Naive B cell (primary cell): ENCODE results near the gene DMWD. TPM values are rescaled to one million over a fixed set of nuclear protein-coding genes. Genes with fewer than 3 reads are reported as not detected.
"Not testable (repeated sequence)": the region's sequence is repeated elsewhere in the genome, so short reads cannot be mapped to it uniquely, and the experiment has no call there.

Source experiments
- ATAC-seq, 2 donors: fragments of 150-1000 bp; cut with Tn5 transposase; 2 replicates each; pipeline ENCODE4 v1.10.0; 2021; ENCODE audit warnings: low read depth in 2 of 2, mild to moderate bottlenecking in 2 of 2, moderate library complexity in 2 of 2
- DNase-seq: peaks from one replicate; pipeline ENCODE4 v3.0.0; 2022
- H3K27ac Mint-ChIP-seq, 6 donors: one replicate each; pipeline ENCODE4 v1.8.0; 2020 to 2022; ENCODE audit warnings: mild to moderate bottlenecking in 6 of 6, mixed read lengths in 6 of 6, moderate library complexity in 5 of 6, inconsistent platforms in 2 of 6
- H3K27me3 Mint-ChIP-seq, 3 donors: one replicate each; pipeline ENCODE4 v1.8.0; 2021 to 2022; ENCODE audit warnings: mixed read lengths in 3 of 3, mild to moderate bottlenecking in 1 of 3
- H3K36me3 Mint-ChIP-seq, 2 donors: one replicate each; pipeline ENCODE4 v1.8.0; 2020 to 2022; ENCODE audit warnings: mixed read lengths in 2 of 2, inconsistent platforms in 1 of 2, mild to moderate bottlenecking in 1 of 2
- H3K4me1 Mint-ChIP-seq, 3 donors: one replicate each; pipeline ENCODE4 v1.8.0; 2020 to 2022; ENCODE audit warnings: mixed read lengths in 3 of 3, inconsistent platforms in 1 of 3, mild to moderate bottlenecking in 1 of 3, moderate library complexity in 1 of 3
- H3K4me3 Mint-ChIP-seq, 8 donors: one replicate each; pipeline ENCODE4 v1.8.0; 2020 to 2022; ENCODE audit warnings: mild to moderate bottlenecking in 8 of 8, mixed read lengths in 8 of 8, moderate library complexity in 8 of 8, inconsistent platforms in 2 of 8
- H3K9me3 Mint-ChIP-seq, 7 donors: one replicate each; pipeline ENCODE4 v1.8.0; 2020 to 2022; ENCODE audit warnings: mixed read lengths in 7 of 7, mild to moderate bottlenecking in 5 of 7, inconsistent platforms in 2 of 7, moderate library complexity in 1 of 7
- polyA plus RNA-seq, 6 donors: library from polyadenylated mRNA; unstranded; fragments of 300-500 nt; fragmentation: Illumina TruSeq; gene quantifications; one replicate each; pipeline ENCODE4 v1.2.3, GENCODE V29; 2021; ENCODE audit warnings: low read depth in 6 of 6

Gene DMWD
- polyA plus RNA-seq, 6 donors from 2014 or later = 13.4 to 28.1 (median 22.1) TPM

DNA sequence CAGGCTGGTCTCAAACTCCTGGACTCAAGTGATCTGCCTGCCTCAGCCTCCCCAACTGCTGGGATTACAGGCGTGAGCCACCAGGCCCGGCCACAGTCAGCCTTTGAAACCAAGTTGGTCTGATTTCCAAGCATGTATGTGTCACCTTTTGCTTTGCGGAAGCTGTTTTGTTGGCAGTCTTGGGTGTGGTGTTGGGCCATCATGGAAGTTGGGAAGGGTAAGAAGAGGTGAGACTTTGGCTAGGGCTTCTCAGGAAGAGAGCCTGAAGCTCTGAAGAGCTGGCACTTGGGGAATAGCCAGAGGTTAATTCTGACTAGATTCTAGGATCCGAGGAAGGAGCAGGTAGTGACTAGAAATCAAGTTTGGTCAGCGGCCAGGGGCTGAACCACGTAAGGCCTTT lies 19.7 kb upstream of the DMWD start:
- Mint-ChIP-seq H3K36me3 (no peaks in the 10 kb centered on the region), H3K27ac (no peak overlapping the region), H3K4me3 (no peak overlapping the region), H3K9me3 (no peaks in the 10 kb centered on the region), H3K27me3 (peaks cover 0 to 31% (median 4%) of the 10 kb centered on the region in 3 donors), H3K4me1 (peaks cover 0 to 11% (median 7%) of the 10 kb centered on the region in 3 donors)
- ATAC-seq (no peak), DNase-seq (no peak)

GRCh38 chr19:45809643-45810159 lies 17.1 kb upstream of the DMWD start:
- peaks cover 0 to 10% (median 7%) of the 10 kb centered on the region in 3 donors for H3K4me1 Mint-ChIP-seq
- no peaks in the 10 kb centered on the region for H3K9me3 Mint-ChIP-seq
- H3K27me3 Mint-ChIP-seq = peaks cover 0 to 31% (median 4%) of the 10 kb centered on the region in 3 donors
- H3K4me3 Mint-ChIP-seq = peak overlapping the region in 1 of 8 donors; percentile 42
- DNase-seq = no peak
- no peak for ATAC-seq
- no peaks in the 10 kb centered on the region for H3K36me3 Mint-ChIP-seq
- H3K27ac Mint-ChIP-seq = no peak overlapping the region

GRCh38 chr19:45805719-45806118 lies 13.1 kb upstream of the DMWD start:
- Mint-ChIP-seq H3K4me1 (peaks cover 0 to 10% (median 7%) of the 10 kb centered on the region in 3 donors), H3K4me3 (no peak overlapping the region), H3K36me3 (no peaks in the 10 kb centered on the region), H3K27ac (peak overlapping the region in 1 of 6 donors; percentile 8), H3K27me3 (peaks cover 0 to 19% (median 12%) of the 10 kb centered on the region in 3 donors), H3K9me3 (peaks cover 0 to 2% (median 0%) of the 10 kb centered on the region in 7 donors)
- no peak for DNase-seq
- ATAC-seq = no peak

- Mint-ChIP-seq H3K27ac (no peak overlapping the region), H3K27me3 (peaks cover 0 to 13% (median 12%) of the 10 kb centered on the region in 3 donors), H3K4me1 (peaks cover 0 to 10% (median 7%) of the 10 kb centered on the region in 3 donors), H3K36me3 (no peaks in the 10 kb centered on the region), H3K9me3 (peaks cover 0 to 2% (median 0%) of the 10 kb centered on the region in 7 donors), H3K4me3 (no peak overlapping the region)
- DNase-seq (no peak), ATAC-seq (no peak)
Observed at GRCh38 chr19:45804959-45805230, 12.2 kb upstream of the DMWD start.

DNA sequence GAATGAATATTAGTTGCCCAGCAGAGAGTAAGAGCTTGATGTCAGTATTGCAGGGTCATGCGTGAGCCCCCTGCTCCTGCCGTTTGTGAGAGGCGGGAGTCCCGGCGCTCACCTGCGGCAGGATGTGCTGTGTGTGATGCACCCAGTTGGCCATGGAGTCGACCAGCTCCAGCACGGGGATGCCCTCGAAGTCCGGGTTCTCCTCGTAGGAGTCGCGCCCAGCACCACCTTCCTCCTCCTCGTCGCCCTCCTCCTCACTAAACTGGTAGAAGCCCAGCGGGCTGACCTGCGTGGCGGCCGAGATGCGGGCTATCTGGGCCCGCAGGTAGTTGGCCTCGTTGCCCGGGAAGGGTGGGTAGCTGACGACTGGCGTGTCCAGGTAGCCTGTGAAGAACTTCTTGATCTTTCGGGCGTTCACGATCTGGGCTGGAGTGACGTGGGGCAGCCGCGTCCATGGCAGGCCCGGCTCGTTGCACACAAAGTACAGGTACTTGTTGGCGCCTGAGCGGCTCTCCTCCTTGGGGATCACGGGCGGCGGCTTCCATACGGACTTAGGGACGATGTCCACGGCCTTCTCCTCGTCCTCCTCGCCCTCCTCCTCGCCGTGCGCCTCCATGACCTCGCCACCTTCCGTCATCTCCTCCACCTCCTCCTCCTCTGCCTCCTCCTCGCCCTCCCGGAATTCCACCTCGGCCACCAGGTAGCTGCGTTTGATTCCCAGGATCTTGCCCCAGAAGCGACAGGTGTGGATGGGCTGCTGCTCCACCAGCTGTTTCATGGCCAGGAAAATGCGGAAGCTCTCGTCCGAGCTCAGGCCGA lies 11.7 kb upstream of the DMWD start:
- H3K36me3 Mint-ChIP-seq = no peaks in the 10 kb centered on the region
- DNase-seq (no peak), ATAC-seq (no peak)
- peaks cover 0 to 2% (median 0%) of the 10 kb centered on the region in 7 donors for H3K9me3 Mint-ChIP-seq
- H3K27me3 Mint-ChIP-seq = peaks cover 0 to 13% (median 12%) of the 10 kb centered on the region in 3 donors
- peak overlapping the region in 1 of 6 donors; percentile 51 for H3K27ac Mint-ChIP-seq
- H3K4me1 Mint-ChIP-seq = peaks cover 0 to 7% (median 6%) of the 10 kb centered on the region in 3 donors
- H3K4me3 Mint-ChIP-seq = no peak overlapping the region

GRCh38 chr19:45801603-45802175 lies 9.0 kb upstream of the DMWD start:
- H3K9me3 Mint-ChIP-seq = peaks cover 0 to 2% (median 0%) of the 10 kb centered on the region in 7 donors
- H3K27me3 Mint-ChIP-seq = peaks cover 6 to 19% (median 13%) of the 10 kb centered on the region in 3 donors
- no peak for ATAC-seq
- no peak for DNase-seq
- H3K4me3 Mint-ChIP-seq = no peak overlapping the region
- H3K36me3 Mint-ChIP-seq = no peaks in the 10 kb centered on the region
- peak overlapping the region in 1 of 6 donors; percentile 70 for H3K27ac Mint-ChIP-seq
- peaks cover 4 to 13% (median 11%) of the 10 kb centered on the region in 3 donors for H3K4me1 Mint-ChIP-seq

- Mint-ChIP-seq H3K27me3 (peaks cover 6 to 22% (median 19%) of the 10 kb centered on the region in 3 donors), H3K4me3 (peak overlapping the region in 1 of 8 donors; percentile 12), H3K4me1 (peaks cover 4 to 6% (median 6%) of the 10 kb centered on the region in 3 donors), H3K27ac (peak overlapping the region in 1 of 6 donors; percentile 38), H3K9me3 (peaks cover 0 to 2% (median 0%) of the 10 kb centered on the region in 7 donors), H3K36me3 (no peaks in the 10 kb centered on the region)
- no peak for DNase-seq
- ATAC-seq = no peak
Observed at GRCh38 chr19:45800070-45800553, 7.5 kb upstream of the DMWD start.

GRCh38 chr19:45799541-45799940 lies 6.9 kb upstream of the DMWD start:
- H3K36me3 Mint-ChIP-seq, H3K27ac Mint-ChIP-seq, DNase-seq, H3K4me1 Mint-ChIP-seq, ATAC-seq, H3K4me3 Mint-ChIP-seq, H3K9me3 Mint-ChIP-seq: not testable (repeated sequence)
- H3K27me3 Mint-ChIP-seq = peaks cover 6 to 28% (median 19%) of the 10 kb centered on the region in 3 donors

GRCh38 chr19:45798995-45799517 lies 6.4 kb upstream of the DMWD start:
- peak; percentile 66 for DNase-seq
- ATAC-seq = peak; percentile 99 to 100
- Mint-ChIP-seq H3K27me3 (peaks cover 6 to 29% (median 19%) of the 10 kb centered on the region in 3 donors), H3K27ac (peak overlapping the region in 1 of 6 donors; percentile 47), H3K9me3 (peaks cover 0 to 2% (median 0%) of the 10 kb centered on the region in 7 donors), H3K36me3 (no peaks in the 10 kb centered on the region), H3K4me1 (peaks cover 5 to 7% (median 6%) of the 10 kb centered on the region in 3 donors), H3K4me3 (no peak overlapping the region)

DNA sequence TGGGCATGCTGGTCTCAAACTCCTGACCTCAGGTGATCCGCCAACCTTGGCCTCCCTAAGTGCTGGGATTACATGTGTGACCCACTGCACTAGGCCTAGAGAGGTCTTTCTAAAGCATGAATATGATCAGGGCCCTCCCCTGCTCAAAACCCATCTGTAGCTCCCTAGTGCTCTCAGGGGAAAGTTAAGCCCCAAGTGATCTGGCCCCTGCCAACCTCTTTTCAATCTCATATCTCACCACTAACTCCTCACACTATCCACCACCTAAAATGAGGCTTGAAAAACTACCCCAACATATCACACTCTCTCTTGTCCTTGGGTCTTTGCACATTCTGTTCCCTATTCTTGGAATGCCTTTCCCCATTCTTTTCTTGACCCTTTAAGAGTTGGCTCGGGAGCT lies 2.0 kb upstream of the DMWD start:
- peaks cover 35 to 41% (median 39%) of the 10 kb centered on the region in 3 donors for H3K4me1 Mint-ChIP-seq
- peaks cover 0 to 1% (median 0%) of the 10 kb centered on the region in 7 donors for H3K9me3 Mint-ChIP-seq
- peaks cover 6 to 16% (median 8%) of the 10 kb centered on the region in 3 donors for H3K27me3 Mint-ChIP-seq
- peak overlapping the region in 3 of 6 donors; percentile 38 to 83 (median 77) for H3K27ac Mint-ChIP-seq
- ATAC-seq (no peak), DNase-seq (no peak)
- peak overlapping the region in 3 of 8 donors; percentile 48 to 66 (median 48) for H3K4me3 Mint-ChIP-seq
- no peaks in the 10 kb centered on the region for H3K36me3 Mint-ChIP-seq

- no peak for ATAC-seq
- Mint-ChIP-seq H3K27ac (peak overlapping the region in 2 of 6 donors; percentile 32 to 95), H3K36me3 (peaks cover 4 to 6% of the 10 kb centered on the region in 2 donors), H3K27me3 (peaks cover 2 to 16% (median 2%) of the 10 kb centered on the region in 3 donors), H3K4me1 (peaks cover 33 to 42% (median 34%) of the 10 kb centered on the region in 3 donors), H3K9me3 (peaks cover 0 to 1% (median 0%) of the 10 kb centered on the region in 7 donors), H3K4me3 (peak overlapping the region in 6 of 8 donors; percentile 32 to 91 (median 82))
- DNase-seq = no peak
Observed at GRCh38 chr19:45793876-45794275, 1.2 kb upstream of the DMWD start.

DNA sequence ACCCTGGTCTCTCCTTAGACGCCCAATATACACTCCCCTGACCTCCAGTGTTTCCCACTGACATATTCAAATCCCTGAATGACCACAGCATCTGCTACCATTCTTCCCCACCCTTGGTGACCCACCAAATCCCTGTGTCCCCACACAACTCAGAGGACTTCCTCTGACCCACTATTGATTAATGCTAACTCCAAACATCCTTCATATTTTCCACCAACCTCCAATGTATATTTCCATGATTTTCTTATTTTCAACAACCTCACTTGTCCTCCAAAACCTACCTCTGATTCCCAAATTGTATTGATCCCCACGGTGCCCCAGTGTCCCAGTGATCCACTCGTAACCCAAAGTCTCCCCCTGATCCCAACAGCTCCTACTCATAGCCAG lies 526 bp upstream of the DMWD start:
- H3K9me3 Mint-ChIP-seq = peaks cover 0 to 1% (median 0%) of the 10 kb centered on the region in 7 donors
- no peak for DNase-seq
- peak overlapping the region; percentile 54 to 91 (median 85) for H3K4me3 Mint-ChIP-seq
- H3K4me1 Mint-ChIP-seq = peaks cover 34 to 44% (median 38%) of the 10 kb centered on the region in 3 donors
- ATAC-seq = no peak
- peak overlapping the region; percentile 82 to 97 (median 94) for H3K27ac Mint-ChIP-seq
- peaks cover 10 to 11% of the 10 kb centered on the region in 2 donors for H3K36me3 Mint-ChIP-seq
- H3K27me3 Mint-ChIP-seq = peaks cover 0 to 16% (median 0%) of the 10 kb centered on the region in 3 donors
